ENCODE data around the gene RADX.
A peak's percentile ranks its signal among the peaks of the same experiment; 100 is the strongest.
"Not testable (repeated sequence)": the region's sequence is repeated elsewhere in the genome, so short reads cannot be mapped to it uniquely, and the experiment has no call there.

The RADX gene

GRCh38 chrX:106611679-106612392 is at the start of gene RADX:
Gene RADX, plus strand, starts transcription at chrX:106611978. Its CDS starts 103 bp downstream, at chrX:106612081.
- DNase-seq (ENCODE audit: low read depth in 1 of 2, low spot score in 1 of 2): peak; percentile 49 to 75

GRCh38 chrX:106564986-106565385 is 46.8 kb upstream of the RADX start:
- no peak for DNase-seq (ENCODE audit: low read depth in 1 of 2, low spot score in 1 of 2)

- no peak for DNase-seq (ENCODE audit: low read depth in 1 of 2, low spot score in 1 of 2)
Measured at GRCh38 chrX:106566362-106566761, 45.4 kb upstream of the RADX start.

- no peak for DNase-seq (ENCODE audit: low read depth in 1 of 2, low spot score in 1 of 2)
Measured at GRCh38 chrX:106581856-106582255, 29.9 kb upstream of the RADX start.

- no peak for DNase-seq (ENCODE audit: low read depth in 1 of 2, low spot score in 1 of 2)
Measured at GRCh38 chrX:106585478-106585877, 26.3 kb upstream of the RADX start.

GRCh38 chrX:106588801-106589200 is 23.0 kb upstream of the RADX start:
- DNase-seq (ENCODE audit: low read depth in 1 of 2, low spot score in 1 of 2): no peak

- DNase-seq (ENCODE audit: low read depth in 1 of 2, low spot score in 1 of 2): no peak
Measured at GRCh38 chrX:106599411-106599810, 12.4 kb upstream of the RADX start.

GRCh38 chrX:106606571-106606970 is 5.2 kb upstream of the RADX start:
- no peak for DNase-seq (ENCODE audit: low read depth in 1 of 2, low spot score in 1 of 2)

- DNase-seq (ENCODE audit: low read depth in 1 of 2, low spot score in 1 of 2): no peak
Measured at GRCh38 chrX:106608016-106608415, 3.8 kb upstream of the RADX start.

GRCh38 chrX:106611317-106611678 is 480 bp upstream of the RADX start:
- DNase-seq (ENCODE audit: low read depth in 1 of 2, low spot score in 1 of 2): no peak

GRCh38 chrX:106612393-106612763 is 600 bp downstream of the RADX start:
- DNase-seq (ENCODE audit: low read depth in 1 of 2, low spot score in 1 of 2): no peak

GRCh38 chrX:106613277-106613676 is 1.5 kb downstream of the RADX start:
- no peak for DNase-seq (ENCODE audit: low read depth in 1 of 2, low spot score in 1 of 2)

GRCh38 chrX:106615041-106615440 is 3.3 kb downstream of the RADX start:
- no peak for DNase-seq (ENCODE audit: low read depth in 1 of 2, low spot score in 1 of 2)

- no peak for DNase-seq (ENCODE audit: low read depth in 1 of 2, low spot score in 1 of 2)
Measured at GRCh38 chrX:106619797-106620196, 8.0 kb downstream of the RADX start.

GRCh38 chrX:106621836-106622235 is 10.1 kb downstream of the RADX start:
- no peak for DNase-seq (ENCODE audit: low read depth in 1 of 2, low spot score in 1 of 2)

GRCh38 chrX:106626789-106627188 is 15.0 kb downstream of the RADX start:
- no peak for DNase-seq (ENCODE audit: low read depth in 1 of 2, low spot score in 1 of 2)

- DNase-seq (ENCODE audit: low read depth in 1 of 2, low spot score in 1 of 2): no peak
Measured at GRCh38 chrX:106631615-106632014, 19.8 kb downstream of the RADX start.

- no peak for DNase-seq (ENCODE audit: low read depth in 1 of 2, low spot score in 1 of 2)
Measured at GRCh38 chrX:106649523-106650428, 38.0 kb downstream of the RADX start.

GRCh38 chrX:106653625-106654024 is 41.8 kb downstream of the RADX start:
- DNase-seq (ENCODE audit: low read depth in 1 of 2, low spot score in 1 of 2): not testable (repeated sequence)

GRCh38 chrX:106670631-106671030 is 58.9 kb downstream of the RADX start:
- no peak for DNase-seq (ENCODE audit: low read depth in 1 of 2, low spot score in 1 of 2)

- DNase-seq (ENCODE audit: low read depth in 1 of 2, low spot score in 1 of 2): no peak
Measured at GRCh38 chrX:106672527-106672926, 60.7 kb downstream of the RADX start.

- DNase-seq (ENCODE audit: low read depth in 1 of 2, low spot score in 1 of 2): no peak
Measured at GRCh38 chrX:106680716-106681115, 68.9 kb downstream of the RADX start.
